Measurements from ENCODE around the gene MEIS3.

The MEIS3 gene

GRCh38 chr19:47417746-47418691 lies 1.3 kb downstream of the MEIS3 start (continued):
- TF ChIP-seq ZNF558 (tag by site-specific recombination; IDR thresholded peaks at IDR 0.05) (no peak), SCRT2 (tag by site-specific recombination; IDR thresholded peaks at IDR 0.05) (peak; percentile 94), ZFHX2 (tag by site-specific recombination; conservative IDR thresholded peaks at IDR 0.05) (peak; percentile 79), ZNF26 (tag by site-specific recombination; IDR thresholded peaks at IDR 0.05) (no peak), ZBTB7A (tag by site-specific recombination; IDR thresholded peaks at IDR 0.05; ENCODE audit: low read depth) (no peak), ZNF645 (tag by site-specific recombination; IDR thresholded peaks at IDR 0.05) (no peak), ZBTB11 (tag by site-specific recombination; conservative IDR thresholded peaks at IDR 0.05; ENCODE audit: low read depth) (no peak), ZNF501 (tag by site-specific recombination; IDR thresholded peaks at IDR 0.05) (no peak), ZSCAN23 (tag by site-specific recombination; IDR thresholded peaks at IDR 0.05) (no peak), MEIS1 (CRISPR knock-in tag; IDR thresholded peaks at IDR 0.05; ENCODE audit: borderline replicate concordance) (no peak), ZNF621 (tag by site-specific recombination; IDR thresholded peaks at IDR 0.05) (no peak), SCRT1 (tag by site-specific recombination; IDR thresholded peaks at IDR 0.05; ENCODE audit: borderline replicate concordance) (peak; percentile 69; the same call in 1 of the 2 replicates), KLF8 (tag by site-specific recombination; IDR thresholded peaks at IDR 0.05) (peak; percentile 46; the same call in 1 of the 2 replicates), ZNF112 (tag by site-specific recombination; IDR thresholded peaks at IDR 0.05) (0 out of 2 replicates have a peak, but pooled peaks have one; percentile 1), KLF9 (tag by site-specific recombination; IDR thresholded peaks at IDR 0.05; ENCODE audit: low read depth) (no peak), REST (tag by site-specific recombination; IDR thresholded peaks at IDR 0.05) (no peak), ZNF302 (tag by site-specific recombination; IDR thresholded peaks at IDR 0.05; ENCODE audit: low read depth) (no peak), ZNF362 (tag by site-specific recombination; IDR thresholded peaks at IDR 0.05) (no peak), ZNF223 (tag by site-specific recombination; IDR thresholded peaks at IDR 0.05) (no peak), ZBTB21 (tag by site-specific recombination; IDR thresholded peaks at IDR 0.05) (no peak), ZNF354C (tag by site-specific recombination; IDR thresholded peaks at IDR 0.05; ENCODE audit: borderline replicate concordance, low read depth) (no peak), ZNF510 (tag by site-specific recombination; IDR thresholded peaks at IDR 0.05; ENCODE audit: insufficient replicate concordance) (no peak), KLF17 (tag by site-specific recombination; IDR thresholded peaks at IDR 0.05) (no peak), ZNF560 (tag by site-specific recombination; IDR thresholded peaks at IDR 0.05; ENCODE audit: borderline replicate concordance) (no peak), HOXA7 (CRISPR knock-in tag; IDR thresholded peaks at IDR 0.05; ENCODE audit: borderline replicate concordance) (no peak)

Data from HEK293 (cell line).